ENCODE measurements around the gene RSRP1. TPM values are rescaled to one million over a fixed set of nuclear protein-coding genes. Genes with fewer than 3 reads are reported as not detected.

The RSRP1 gene
- total and polyA plus RNA-seq, 2 experiments from 2014 or later: 113 to 138 TPM

DNA sequence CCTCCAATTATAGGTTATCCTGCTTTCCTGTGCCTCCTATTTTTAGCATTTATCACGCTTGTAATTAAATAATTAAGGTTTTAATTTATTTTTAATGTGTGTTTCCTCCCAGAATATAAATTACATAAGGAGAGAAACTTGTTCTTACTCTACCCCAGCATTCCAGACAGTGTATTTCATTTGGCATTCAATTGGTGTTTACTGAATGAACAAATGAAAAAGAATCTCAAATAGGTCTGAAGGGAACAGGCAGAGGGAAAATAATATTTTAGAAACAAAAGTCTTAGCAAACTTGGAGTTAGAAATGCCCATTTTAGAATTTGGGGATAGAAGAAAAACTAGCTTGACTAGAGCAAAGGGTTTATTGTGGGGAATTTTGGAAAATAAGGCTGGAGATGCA, 9.9 kb upstream of the RSRP1 start:
- H2AFZ ChIP-seq: no peak overlapping the region
- peaks cover 78% of the 10 kb centered on the region for H3K79me2 ChIP-seq (ENCODE audit: insufficient read depth)
- peaks cover 46% of the 10 kb centered on the region for H3K4me1 ChIP-seq (ENCODE audit: insufficient read depth)
- no peaks in the 10 kb centered on the region for H3K27me3 ChIP-seq (replicated peaks; ENCODE audit: insufficient read depth)
- H3K9me3 ChIP-seq (ENCODE audit: low read depth): no peaks in the 10 kb centered on the region
- peak; percentile 71 for DNase-seq
- no peak overlapping the region for H3K4me3 ChIP-seq
- in situ Hi-C loops (cut with MboI): no loop called here
- peak overlapping the region; percentile 53 for H3K27ac ChIP-seq
- peak overlapping the region; percentile 27 for H3K4me2 ChIP-seq (ENCODE audit: unreplicated experiment)
- WGBS, 2 experiments (ENCODE audit: low coverage in 1 of 2, low lambda C conversion rate in 2 of 2, missing lambda C conversion rate in 2 of 2): 11 to 14% methylated on average over 1 of the region's 1 CpG
- H4K20me1 ChIP-seq (ENCODE audit: insufficient read depth): no peaks in the 10 kb centered on the region
- no peaks in the 10 kb centered on the region for H3K9me2 ChIP-seq (ENCODE audit: insufficient read depth)
- no peak overlapping the region for H3K9ac ChIP-seq
- 0 out of 2 replicates have a peak, but pooled peaks cover 1% of the 10 kb centered on the region for H3K36me3 ChIP-seq (ENCODE audit: low read depth)
- TF ChIP-seq EZH2 (IDR thresholded peaks at IDR 0.05; ENCODE audit: insufficient read depth, poor library complexity, severe bottlenecking): no peak
- TF ChIP-seq EZH2phosphoT487 (IDR thresholded peaks at IDR 0.05; ENCODE audit: insufficient read depth, low read depth): no peak
- peaks cover 34% of the 10 kb centered on the region for H3F3A ChIP-seq (ENCODE audit: insufficient read depth)

DNA sequence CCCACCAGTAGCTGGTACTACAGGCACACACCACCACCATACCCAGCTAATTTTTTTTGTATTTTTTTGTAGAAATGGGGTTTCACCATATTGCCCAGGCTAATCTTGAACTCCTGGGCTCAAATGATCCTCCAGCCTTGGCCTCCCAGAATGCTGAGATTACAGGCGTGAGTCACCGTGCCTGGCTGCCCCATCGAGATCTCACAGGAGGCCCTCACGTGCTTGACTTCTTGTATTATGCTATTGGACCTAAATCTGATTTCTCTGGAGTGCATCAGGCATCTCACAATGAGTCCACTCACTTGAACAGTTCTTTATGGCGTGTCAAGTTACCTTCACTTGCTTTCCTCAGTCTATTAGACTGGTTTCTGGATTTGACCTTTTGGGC, 9.3 kb upstream of the RSRP1 start:
- Histone ChIP-seq H3K36me3 (ENCODE audit: low read depth) (no peaks in the 10 kb centered on the region), H3K27ac (peak overlapping the region; percentile 53), H3K9me3 (ENCODE audit: low read depth) (no peaks in the 10 kb centered on the region), H3F3A (ENCODE audit: insufficient read depth) (peaks cover 34% of the 10 kb centered on the region), H4K20me1 (ENCODE audit: insufficient read depth) (no peaks in the 10 kb centered on the region), H3K4me3 (no peak overlapping the region), H3K9ac (no peak overlapping the region), H3K4me1 (ENCODE audit: insufficient read depth) (peaks cover 46% of the 10 kb centered on the region), H2AFZ (no peak overlapping the region), H3K4me2 (ENCODE audit: unreplicated experiment) (no peak overlapping the region), H3K79me2 (ENCODE audit: insufficient read depth) (peaks cover 76% of the 10 kb centered on the region), H3K9me2 (ENCODE audit: insufficient read depth) (no peaks in the 10 kb centered on the region), H3K27me3 (replicated peaks; ENCODE audit: insufficient read depth) (no peaks in the 10 kb centered on the region)
- TF ChIP-seq EZH2 (IDR thresholded peaks at IDR 0.05; ENCODE audit: insufficient read depth, poor library complexity, severe bottlenecking) (no peak), EZH2phosphoT487 (IDR thresholded peaks at IDR 0.05; ENCODE audit: insufficient read depth, low read depth) (no peak)
- 97 to 98% methylated on average over 5 of the region's 5 CpGs for WGBS, 2 experiments (ENCODE audit: low coverage in 1 of 2, low lambda C conversion rate in 2 of 2, missing lambda C conversion rate in 2 of 2)
- in situ Hi-C loops (cut with MboI): no loop called here
- no peak for DNase-seq

GRCh38 chr1:25255706-25256577, 8.7 kb upstream of the RSRP1 start:
- peaks cover 34% of the 10 kb centered on the region for H3F3A ChIP-seq (ENCODE audit: insufficient read depth)
- H3K9ac ChIP-seq: no peak overlapping the region
- no peaks in the 10 kb centered on the region for H3K9me3 ChIP-seq (ENCODE audit: low read depth)
- no peaks in the 10 kb centered on the region for H3K36me3 ChIP-seq (ENCODE audit: low read depth)
- no peak overlapping the region for H2AFZ ChIP-seq
- no peak for DNase-seq
- 0 out of 2 replicates have a peak overlapping the region, but pooled peaks have one; percentile 53 for H3K27ac ChIP-seq
- no peaks in the 10 kb centered on the region for H4K20me1 ChIP-seq (ENCODE audit: insufficient read depth)
- H3K79me2 ChIP-seq (ENCODE audit: insufficient read depth): peaks cover 74% of the 10 kb centered on the region
- no peaks in the 10 kb centered on the region for H3K9me2 ChIP-seq (ENCODE audit: insufficient read depth)
- 95 to 97% methylated on average over 18 of the region's 18 CpGs for WGBS, 2 experiments (ENCODE audit: low coverage in 1 of 2, low lambda C conversion rate in 2 of 2, missing lambda C conversion rate in 2 of 2)
- H3K4me1 ChIP-seq (ENCODE audit: insufficient read depth): peaks cover 43% of the 10 kb centered on the region
- no peak overlapping the region for H3K4me2 ChIP-seq (ENCODE audit: unreplicated experiment)
- H3K4me3 ChIP-seq: no peak overlapping the region
- in situ Hi-C loops (cut with MboI): no loop called here
- TF ChIP-seq EZH2 (IDR thresholded peaks at IDR 0.05; ENCODE audit: insufficient read depth, poor library complexity, severe bottlenecking) (no peak), EZH2phosphoT487 (IDR thresholded peaks at IDR 0.05; ENCODE audit: insufficient read depth, low read depth) (no peak)
- no peaks in the 10 kb centered on the region for H3K27me3 ChIP-seq (replicated peaks; ENCODE audit: insufficient read depth)

DNA sequence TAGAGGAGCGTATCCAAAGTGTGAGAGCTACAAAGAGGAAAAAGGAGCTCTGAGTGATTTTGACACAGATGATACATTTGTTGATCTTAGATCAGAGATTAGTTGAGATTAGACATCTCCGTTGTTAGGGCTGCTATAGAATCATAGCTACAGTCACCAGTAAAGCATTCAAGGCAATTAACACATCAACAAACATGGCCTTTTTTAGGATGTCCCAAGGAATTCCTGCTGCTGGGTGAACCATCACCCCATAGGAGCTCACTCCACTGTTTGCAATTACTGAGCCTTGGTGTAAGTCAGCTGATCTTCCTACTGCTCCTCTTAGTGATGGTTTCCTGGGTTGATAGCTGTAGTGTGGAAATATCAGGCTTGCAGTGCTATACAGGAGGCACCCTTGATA, 6.7 kb upstream of the RSRP1 start:
- Histone ChIP-seq H3K4me1 (ENCODE audit: insufficient read depth) (peaks cover 33% of the 10 kb centered on the region), H3K36me3 (ENCODE audit: low read depth) (no peaks in the 10 kb centered on the region), H4K20me1 (ENCODE audit: insufficient read depth) (no peaks in the 10 kb centered on the region), H3K27me3 (replicated peaks; ENCODE audit: insufficient read depth) (no peaks in the 10 kb centered on the region), H3K9ac (peak overlapping the region; percentile 42; the same call in 1 of the 2 replicates), H3K4me3 (no peak overlapping the region; the same call in 1 of the 2 replicates), H3K27ac (peak overlapping the region; percentile 77), H3K9me2 (ENCODE audit: insufficient read depth) (no peaks in the 10 kb centered on the region), H3K4me2 (ENCODE audit: unreplicated experiment) (peak overlapping the region; percentile 69), H3F3A (ENCODE audit: insufficient read depth) (peaks cover 34% of the 10 kb centered on the region), H3K9me3 (ENCODE audit: low read depth) (no peaks in the 10 kb centered on the region), H2AFZ (no peak overlapping the region), H3K79me2 (ENCODE audit: insufficient read depth) (peaks cover 56% of the 10 kb centered on the region)
- WGBS, 2 experiments (ENCODE audit: low coverage in 1 of 2, low lambda C conversion rate in 2 of 2, missing lambda C conversion rate in 2 of 2): 0 to 2% methylated on average over 2 of the region's 2 CpGs
- DNase-seq: peak; percentile 87
- in situ Hi-C loops (cut with MboI): no loop called here
- TF ChIP-seq EZH2 (IDR thresholded peaks at IDR 0.05; ENCODE audit: insufficient read depth, poor library complexity, severe bottlenecking) (no peak), EZH2phosphoT487 (IDR thresholded peaks at IDR 0.05; ENCODE audit: insufficient read depth, low read depth) (no peak)
